ENCODE results near the gene MDM2.
"Not testable (repeated sequence)": the region's sequence is repeated elsewhere in the genome, so short reads cannot be mapped to it uniquely, and the experiment has no call there.

The MDM2 gene

DNA sequence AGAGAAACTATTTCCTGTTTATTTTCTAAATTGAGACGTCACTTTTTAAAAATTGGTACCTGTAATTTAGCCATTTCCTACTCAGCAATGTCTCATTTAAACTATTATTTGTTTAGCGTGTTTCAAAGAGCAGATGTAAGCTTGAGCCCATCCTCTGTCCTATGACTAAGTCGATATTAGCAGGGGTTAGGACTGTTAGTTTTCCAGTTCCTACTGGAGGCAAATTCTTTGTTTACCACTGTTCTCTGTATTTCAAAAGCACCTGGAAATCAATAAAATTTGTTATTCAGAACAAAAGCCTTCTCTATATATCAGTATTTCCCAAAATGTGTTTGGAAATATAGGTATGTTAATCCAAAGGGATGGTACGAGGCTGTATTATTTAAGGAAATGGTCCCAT is 42.4 kb downstream of the MDM2 start:
- no peak for DNase-seq (ENCODE audit: extremely low read depth in 1 of 2, low read depth in 1 of 2)

DNA sequence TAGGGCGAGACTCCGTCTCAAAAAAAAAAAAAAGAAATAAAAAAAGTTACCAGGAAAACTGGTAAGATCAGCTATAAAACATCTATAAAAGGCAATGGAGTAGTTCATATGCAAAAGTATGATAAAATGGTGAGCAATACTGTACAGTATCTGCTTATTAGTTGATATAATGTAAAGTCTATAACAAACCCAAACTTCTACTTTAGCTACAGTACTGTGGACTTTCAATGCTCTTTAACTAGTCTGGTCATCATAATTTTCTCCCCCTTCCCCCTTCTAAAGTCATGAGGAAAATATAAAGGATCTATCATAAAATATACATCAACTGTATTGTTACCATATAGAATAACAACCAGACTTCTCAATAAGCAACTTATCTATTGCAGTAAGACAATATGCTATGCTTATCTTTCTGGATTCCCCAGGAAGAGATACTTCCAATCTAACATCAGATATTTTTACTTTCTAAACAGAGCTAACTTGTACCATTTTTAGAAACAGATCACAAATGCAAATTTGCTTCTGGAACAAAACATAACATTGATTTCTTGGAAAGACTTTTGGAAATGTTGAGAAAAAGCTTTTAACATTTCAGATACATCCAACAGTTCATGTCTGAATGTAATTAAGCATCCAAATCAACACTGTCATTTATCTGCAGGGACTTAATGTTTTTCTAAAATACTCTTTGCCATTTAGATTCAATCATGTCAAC is 43.8 kb downstream of the MDM2 start:
- DNase-seq (ENCODE audit: extremely low read depth in 1 of 2, low read depth in 1 of 2), result no peak

DNA sequence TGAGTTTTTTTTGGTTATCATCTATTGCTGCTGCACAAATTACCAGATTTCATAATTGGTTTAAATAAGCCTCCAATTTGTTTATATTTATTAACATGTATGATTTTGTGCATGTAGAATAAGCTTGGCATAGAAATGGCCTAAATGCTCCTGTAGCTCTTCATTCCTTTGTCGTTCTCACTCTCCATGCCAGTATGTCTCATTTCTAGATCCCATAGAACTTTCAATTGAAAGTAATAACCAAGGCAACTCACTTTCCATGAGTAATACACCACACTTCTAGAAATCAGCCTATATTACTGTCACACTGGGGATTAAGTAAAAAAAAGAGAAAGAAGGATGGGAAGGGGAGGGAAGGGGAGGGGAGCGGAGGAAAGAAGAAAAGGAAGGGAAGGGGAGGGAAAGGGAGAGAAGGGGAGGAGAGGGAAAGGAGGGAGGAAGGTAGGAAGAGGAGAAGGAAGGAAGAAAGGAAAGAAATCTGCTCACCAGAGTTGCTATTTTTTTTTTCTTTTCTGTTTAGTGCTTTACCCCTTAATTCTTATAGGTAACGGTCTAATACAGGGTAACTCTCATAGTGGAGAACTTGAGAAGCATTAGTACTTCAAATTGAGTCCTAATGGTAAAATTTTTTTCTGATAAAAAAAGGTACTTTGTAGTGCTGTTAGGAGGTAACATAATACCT is 45.6 kb downstream of the MDM2 start:
- DNase-seq (ENCODE audit: extremely low read depth in 1 of 2, low read depth in 1 of 2), result no peak

DNA sequence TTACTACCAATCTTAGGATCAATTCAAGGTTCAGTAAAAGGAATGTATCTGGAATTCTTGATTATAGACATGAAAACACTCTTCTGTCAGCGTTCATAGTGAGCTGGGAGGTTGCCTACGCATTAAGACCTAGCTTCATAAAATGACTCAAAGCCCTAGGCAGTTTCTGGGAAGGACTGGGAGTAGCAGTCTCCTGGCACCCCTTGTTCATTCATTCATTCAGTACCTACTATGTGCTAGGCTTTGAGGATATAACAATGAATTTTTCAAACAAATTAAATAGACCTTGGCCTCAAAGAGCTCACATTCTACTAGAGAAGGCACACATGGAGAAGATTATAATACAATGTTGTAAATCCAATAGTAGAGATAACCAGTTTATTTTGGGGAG is 46.1 kb downstream of the MDM2 start:
- no peak for DNase-seq (ENCODE audit: extremely low read depth in 1 of 2, low read depth in 1 of 2)

DNA sequence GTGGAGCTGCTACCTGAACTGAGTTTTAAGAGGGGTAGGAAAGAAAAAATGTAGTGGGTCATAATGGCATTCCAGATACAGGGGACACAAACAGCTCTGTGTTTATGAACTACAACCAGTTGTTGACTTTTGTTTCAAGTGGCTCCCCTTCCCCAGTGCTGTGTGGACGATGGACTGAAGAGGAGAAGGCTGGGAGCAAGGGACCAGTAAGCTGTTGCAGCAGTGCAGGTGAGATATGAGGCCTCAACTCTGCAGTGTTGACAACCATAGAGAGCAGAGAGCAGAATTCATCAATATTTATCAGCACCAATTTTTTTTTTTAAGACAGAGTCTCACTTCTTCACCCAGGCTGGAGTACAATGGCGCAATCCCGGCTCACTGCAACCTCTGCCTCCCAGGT is 46.6 kb downstream of the MDM2 start:
- no peak for DNase-seq (ENCODE audit: extremely low read depth in 1 of 2, low read depth in 1 of 2)

DNA sequence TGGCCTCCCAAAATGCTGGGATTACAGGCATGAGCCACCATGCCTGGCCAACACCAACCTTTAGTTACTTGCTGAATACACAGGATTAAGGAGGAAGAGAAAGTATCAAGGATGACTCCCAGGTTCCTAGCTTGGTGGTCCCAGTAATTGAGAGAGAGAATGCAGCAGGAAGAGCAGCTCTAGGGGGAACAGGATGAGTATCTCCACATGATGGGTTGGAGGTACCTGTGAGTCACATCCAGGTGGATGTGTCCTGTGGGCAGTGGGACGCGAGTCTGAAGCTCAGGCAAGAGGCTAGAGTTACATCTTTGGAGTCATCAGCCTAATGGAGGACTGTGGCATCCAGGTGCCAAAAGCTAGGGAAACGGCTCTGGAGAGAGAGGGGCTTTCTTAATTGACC is 47.1 kb downstream of the MDM2 start:
- DNase-seq (ENCODE audit: extremely low read depth in 1 of 2, low read depth in 1 of 2), result no peak

DNA sequence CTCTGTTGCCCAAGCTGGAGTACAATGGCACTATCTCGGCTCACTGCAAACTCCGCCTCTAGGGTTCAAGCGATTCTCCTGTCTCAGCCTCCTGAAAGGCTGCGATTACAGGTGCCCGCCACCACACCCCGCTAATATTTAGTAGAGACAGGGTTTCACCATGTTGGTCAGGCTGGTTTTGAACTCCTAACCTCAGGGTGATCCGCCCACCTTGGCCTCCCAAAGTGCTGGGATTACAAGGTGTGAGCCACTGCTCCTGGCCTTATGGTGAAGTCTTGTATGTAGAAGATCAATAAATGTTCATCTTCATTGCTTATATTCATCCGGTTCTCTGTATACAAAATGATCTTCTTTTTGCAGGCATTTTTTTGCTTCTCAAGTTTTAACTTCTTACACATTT is 47.8 kb downstream of the MDM2 start:
- no peak for DNase-seq (ENCODE audit: extremely low read depth in 1 of 2, low read depth in 1 of 2)

DNA sequence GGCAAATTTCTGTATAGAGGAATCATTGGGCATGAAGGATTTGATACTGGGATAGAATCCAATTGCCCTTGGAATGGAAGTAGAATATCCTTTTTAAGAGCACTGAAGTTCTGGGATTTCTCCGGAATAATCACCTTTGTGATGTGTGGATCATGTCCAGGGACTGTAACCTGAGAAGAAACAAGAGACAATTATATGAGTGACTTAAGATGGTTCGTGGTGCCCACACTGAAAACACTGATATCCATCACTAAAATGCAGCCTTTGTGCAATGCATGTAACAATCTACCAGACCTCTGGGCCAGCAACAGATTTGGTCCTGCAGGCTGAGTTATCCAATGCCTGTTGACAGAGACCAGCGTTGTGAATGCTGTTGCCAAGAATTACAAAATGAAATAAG is 48.5 kb downstream of the MDM2 start:
- no peak for DNase-seq (ENCODE audit: extremely low read depth in 1 of 2, low read depth in 1 of 2)

DNA sequence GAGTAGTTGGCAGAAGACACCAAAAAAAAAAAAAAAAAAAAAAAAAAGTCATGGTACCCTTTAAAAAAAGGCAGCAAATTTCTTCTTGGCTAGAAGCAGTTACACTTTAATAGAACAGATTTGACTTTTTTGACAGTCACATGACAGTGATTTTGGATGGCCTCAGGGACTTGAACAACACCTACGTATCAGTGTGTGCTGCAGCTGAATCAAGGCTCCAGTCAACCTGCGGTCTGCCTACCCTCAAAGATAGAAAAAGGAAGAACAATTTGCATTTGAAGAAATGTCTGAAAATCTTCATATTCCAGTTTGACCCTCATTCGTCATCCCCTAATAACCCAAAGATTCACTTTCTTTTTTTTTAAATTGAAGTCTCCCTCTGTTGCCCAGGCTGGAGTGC is 53.9 kb downstream of the MDM2 start:
- DNase-seq (ENCODE audit: extremely low read depth in 1 of 2, low read depth in 1 of 2), result no peak

DNA sequence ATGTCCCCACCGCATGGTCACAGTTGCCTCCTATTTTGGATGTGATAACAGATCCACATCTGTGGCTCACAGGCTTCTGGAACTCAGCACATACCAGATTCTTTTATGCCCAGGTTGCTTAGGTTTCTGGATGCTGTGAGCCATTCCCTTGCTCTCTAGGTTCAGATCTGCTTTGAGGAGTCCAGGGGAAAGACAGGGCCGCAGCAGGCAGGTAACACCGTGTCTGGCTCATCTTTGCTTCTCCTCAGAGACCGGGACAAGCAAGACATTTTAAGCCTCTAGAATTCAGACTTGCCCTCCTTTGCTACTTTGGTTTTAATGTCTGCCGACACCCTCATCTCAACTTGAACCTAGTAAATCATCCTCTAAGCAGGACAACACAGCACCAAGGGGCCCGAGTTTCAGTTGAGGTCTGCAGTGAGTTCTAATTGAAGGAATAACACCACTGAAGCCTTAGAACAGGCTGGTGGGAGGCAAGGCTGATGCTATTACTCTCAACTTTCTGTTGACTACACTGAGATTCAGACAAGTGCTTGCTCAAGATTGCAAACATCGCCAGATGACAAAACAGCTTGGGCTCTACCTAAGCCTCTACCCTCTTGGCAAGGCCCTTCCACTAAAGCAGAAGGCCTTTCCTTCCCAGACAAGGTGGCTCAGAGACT is 55.3 kb downstream of the MDM2 start:
- no peak for DNase-seq (ENCODE audit: extremely low read depth in 1 of 2, low read depth in 1 of 2)

DNA sequence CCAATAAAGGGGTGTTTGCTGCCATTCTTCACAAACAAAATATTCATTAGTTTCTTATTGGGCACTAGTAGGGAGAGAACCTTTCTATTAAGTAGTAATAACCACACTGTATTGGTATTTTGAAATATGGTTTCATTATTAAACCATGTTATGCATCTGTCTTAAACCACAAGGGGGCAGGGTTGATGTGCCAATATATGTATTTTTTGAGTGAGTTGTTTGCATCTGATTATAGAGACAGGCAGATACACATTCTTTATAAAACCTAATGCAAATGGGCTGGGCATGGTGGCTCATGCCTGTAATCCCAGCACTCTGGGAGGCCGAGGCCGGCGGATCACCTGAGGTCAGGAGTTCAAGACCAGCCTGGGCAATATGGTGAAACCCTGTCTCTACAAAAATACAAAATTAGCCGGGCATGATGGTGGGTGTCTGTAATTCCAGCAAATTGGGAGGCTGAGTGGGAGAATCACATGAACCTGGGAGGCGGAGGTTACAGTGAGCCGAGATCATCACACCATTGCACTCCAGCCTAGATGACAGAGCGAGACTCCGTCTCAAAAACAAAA is 56.0 kb downstream of the MDM2 start:
- DNase-seq (ENCODE audit: extremely low read depth in 1 of 2, low read depth in 1 of 2), result not testable (repeated sequence)

DNA sequence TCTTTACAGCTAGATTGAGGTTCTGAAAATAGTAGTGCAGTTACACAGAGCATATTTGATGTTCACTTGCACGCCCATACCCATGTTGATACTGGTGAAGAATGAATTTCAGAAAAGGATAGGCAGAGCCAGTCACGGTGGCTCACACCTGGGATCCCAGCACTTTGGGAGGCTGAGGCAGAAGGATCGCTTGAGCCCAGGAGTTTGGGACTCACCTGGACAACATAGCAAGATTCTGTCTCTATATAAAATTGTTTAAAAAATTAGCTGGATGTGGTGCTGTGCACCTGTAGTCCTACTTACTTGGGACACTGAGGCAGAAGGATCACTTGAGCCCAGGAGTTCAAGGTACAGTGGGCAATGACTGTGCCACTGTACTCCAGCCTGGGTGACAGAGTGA is 56.6 kb downstream of the MDM2 start:
- no peak for DNase-seq (ENCODE audit: extremely low read depth in 1 of 2, low read depth in 1 of 2)

DNA sequence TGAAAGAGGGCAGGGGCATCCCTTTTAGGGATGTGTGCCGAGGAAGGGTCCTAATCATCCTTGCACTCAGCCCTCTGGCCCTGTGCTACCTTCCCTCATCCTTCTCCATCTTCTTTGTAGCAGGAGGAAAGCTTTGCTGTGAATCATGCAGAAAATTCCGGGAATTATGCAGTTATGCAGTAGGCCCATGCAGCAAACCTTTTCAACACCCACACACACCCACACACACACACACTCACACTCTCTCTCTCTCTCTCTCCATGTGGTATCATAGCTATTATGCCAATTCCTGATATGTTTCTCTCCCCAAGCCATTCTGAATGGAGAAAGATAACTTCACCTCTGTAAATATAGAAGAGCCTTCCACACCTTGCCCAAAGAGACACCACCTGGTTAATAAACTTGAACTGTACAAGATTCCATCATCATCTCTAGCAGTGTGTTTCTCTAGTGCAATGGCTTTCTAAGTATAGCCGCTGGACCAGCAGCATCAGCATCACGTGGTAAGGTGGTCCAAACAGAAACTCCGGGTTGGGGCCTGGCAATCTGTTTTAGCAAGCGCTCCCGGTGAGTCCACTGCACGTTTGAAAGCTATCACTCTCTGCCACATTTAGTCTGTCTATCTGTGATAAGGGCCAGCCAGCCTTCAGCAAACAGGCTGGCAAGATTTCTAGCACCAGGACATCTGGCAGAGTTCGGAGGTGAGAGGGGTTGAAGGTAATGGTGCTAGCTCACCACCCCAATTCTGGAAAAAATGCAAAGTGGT is 57.6 kb downstream of the MDM2 start:
- DNase-seq (ENCODE audit: extremely low read depth in 1 of 2, low read depth in 1 of 2), result no peak

DNA sequence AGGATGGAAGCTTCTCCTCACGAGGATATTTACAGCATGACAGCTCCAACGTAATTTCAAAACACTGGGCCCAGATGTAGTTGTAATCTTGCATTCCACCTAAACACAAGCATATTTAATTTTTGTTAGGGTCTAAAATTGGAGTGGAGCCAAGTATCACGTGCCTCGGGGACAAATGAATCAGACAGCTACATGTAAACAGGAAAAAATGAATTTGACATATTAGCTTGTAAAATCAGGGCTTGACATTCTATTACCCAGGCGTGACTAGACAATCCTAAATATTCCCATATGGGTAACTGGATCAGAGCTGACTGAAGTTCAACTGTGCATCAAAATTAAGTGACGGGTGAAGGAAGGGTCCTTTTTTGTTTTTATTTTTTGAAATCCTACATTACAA is 59.0 kb downstream of the MDM2 start:
- no peak for DNase-seq (ENCODE audit: extremely low read depth in 1 of 2, low read depth in 1 of 2)

DNA sequence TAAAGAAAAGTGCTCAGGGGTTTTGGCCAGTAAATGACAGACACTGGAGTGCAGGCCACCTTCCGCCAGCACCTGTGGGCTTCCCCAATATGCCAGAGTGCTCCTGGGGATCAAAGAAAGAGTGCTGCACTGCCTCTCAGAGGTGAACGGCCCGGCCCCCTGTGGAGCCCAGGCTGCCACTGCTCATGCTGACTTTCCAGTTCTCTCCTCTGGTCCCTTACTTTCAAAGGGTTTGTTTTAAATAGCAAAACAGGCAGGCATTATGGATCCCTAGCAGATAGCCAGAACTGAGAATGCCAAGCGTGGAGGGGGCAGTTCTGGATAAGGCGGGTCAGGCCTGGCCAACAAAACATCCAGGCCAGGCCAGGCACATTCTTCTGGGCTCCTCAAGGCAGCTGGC is 59.6 kb downstream of the MDM2 start:
- DNase-seq (ENCODE audit: extremely low read depth in 1 of 2, low read depth in 1 of 2), result no peak

DNA sequence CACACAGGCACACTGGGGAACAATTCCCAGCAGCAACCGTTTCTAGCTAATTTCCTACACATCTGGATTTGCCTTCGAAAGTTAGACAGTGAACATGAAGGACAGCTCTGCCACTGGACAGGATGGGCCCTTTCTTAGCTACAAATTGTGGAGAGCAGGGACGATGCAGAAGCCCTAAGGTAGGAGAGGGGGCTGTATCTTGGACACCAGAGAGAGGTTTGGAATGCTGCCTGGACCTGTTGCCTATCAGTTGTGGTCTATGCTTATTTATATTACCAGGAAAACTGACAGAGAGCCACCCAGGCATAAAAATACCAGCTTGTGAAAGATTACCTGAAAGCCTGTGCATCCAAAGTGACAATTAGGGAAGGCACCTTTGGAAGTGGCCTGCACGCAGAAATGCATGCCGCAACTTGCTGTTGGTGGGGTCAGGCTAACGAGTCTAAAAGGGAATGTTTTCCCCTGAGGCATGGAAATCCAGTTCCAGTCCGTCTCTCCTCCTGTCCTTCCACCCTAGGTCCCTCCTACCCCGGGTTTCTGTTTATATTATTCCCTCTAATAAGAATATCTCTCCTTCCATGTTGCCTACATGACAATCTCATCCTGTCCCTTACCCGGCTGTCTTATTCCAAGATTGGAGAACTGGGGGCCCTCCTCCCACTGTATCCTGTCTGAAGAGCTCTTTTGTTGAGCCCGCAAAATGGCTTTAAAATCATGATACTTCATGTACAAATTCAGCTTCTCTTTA is 60.2 kb downstream of the MDM2 start:
- DNase-seq (ENCODE audit: extremely low read depth in 1 of 2, low read depth in 1 of 2), result no peak

DNA sequence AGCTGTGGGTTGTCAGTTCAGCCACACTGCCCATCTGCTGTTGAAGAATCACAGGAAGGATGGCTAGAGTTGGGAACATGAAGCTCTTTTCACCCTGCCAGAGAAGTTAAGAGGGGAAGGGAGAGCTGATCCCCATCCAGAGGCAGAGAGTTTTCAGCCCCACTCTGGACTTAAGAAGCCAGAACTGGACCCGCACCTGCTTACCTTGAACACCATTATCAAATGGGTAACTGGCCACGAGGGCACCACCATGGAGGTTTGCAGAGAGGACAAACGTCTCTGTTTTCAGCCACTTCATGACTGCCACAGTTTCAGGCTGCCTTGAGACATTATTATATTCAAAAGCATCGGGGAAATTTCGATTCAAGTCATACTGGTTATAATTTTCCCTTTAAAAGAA is 62.0 kb downstream of the MDM2 start:
- no peak for DNase-seq (ENCODE audit: extremely low read depth in 1 of 2, low read depth in 1 of 2)

DNA sequence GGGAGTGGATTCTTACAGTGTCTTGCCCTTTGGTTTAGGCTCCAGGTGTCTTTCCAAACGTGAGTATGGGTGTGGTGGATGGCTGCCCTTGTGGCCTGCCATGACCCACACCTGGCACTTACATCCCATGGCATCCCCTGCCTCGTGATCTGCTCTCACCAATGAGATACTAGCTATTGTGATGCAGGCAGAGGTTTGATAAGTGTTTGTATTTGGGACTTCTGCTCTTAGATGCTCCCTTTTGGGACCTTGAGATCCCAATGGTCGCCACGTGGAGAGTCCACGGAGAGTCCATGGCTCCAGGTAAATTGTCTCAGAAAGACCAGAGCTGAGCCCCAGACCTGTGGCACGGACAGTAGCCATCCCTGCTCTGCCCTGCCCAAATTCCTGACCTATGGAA is 62.5 kb downstream of the MDM2 start:
- no peak for DNase-seq (ENCODE audit: extremely low read depth in 1 of 2, low read depth in 1 of 2)

DNA sequence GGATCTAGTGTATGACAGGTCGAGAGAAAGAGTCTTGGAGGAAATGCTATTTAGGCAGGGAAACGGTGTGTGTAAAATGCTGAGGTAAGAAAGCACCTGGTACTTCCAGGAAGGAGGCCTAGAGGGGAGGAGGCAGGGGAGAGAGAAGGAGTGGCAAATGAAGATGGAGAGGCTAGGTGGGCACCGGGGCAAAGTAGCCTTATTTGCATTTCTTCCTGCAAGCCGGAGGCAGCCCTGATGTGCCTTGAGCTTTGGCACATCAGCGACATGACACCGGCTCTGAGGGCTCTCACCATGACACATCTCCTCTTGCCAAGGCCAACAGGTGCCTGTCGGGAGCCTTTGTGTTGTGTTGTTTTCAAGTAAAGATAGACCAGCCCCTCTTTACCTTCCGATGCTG is 63.4 kb downstream of the MDM2 start:
- no peak for DNase-seq (ENCODE audit: extremely low read depth in 1 of 2, low read depth in 1 of 2)

DNA sequence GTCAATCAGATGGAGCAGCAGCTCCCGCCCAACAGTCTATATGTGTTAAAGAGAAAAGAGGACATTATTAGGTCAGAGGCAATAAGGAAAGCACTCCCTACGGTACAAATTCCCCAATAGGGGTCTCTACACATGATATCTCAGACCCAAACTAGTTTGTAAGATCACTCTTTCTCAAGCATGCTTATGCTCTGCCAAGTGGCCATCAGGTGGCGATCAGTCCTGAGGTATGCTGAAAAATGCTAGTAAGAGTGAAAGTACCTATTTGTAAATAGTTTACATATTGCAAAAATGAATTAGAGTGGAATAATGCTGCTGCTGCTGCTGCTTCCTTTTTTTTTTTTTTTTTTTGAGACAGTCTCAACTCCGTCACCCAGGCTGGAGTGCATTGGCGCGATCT is 63.9 kb downstream of the MDM2 start:
- no peak for DNase-seq (ENCODE audit: extremely low read depth in 1 of 2, low read depth in 1 of 2)

DNA sequence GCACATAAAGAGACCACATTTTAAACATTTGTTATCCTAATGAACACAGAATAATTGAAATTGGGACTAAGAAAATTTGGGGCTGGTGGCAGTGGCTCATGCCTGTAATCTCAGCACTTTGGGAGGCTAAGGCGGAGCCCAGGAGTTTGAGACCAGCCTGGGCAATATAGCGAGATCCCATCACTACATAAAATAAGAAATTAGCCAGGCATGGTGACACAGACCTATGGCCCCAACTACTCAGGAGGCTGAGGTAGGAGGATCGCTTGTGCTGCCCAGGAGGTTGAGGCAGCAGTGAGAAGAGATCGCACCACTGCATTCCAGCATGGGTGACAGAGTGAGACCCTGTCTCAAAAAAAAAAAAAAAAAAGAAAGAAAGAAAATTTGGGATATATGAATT is 65.3 kb downstream of the MDM2 start:
- no peak for DNase-seq (ENCODE audit: extremely low read depth in 1 of 2, low read depth in 1 of 2)

Data from activated CD8-positive, alpha-beta memory T cell treated with anti-CD3 and anti-CD28 coated beads for 1 hour (primary cell).